Fibroblast of pulmonary artery (primary cell): ENCODE measurements around the gene CACNA1C.

Source experiments
- DNase-seq: peaks from one replicate; pipeline ENCODE4 v3.0.0-alpha.2; 2010; ENCODE audit warnings: low read depth
- H3K4me3 ChIP-seq: replicated peaks from 2 replicates; pipeline ENCODE4 v1.5.1; 2011; ENCODE audit warnings: low read depth, mild to moderate bottlenecking, control low read depth, low read length, moderate library complexity
- TF ChIP-seq, protein P1 (sequence below): IDR thresholded peaks from 2 replicates; pipeline ENCODE4 v1.5.1; 2011; ENCODE audit warnings: mild to moderate bottlenecking, control low read depth, low read length, inconsistent platforms; ENCODE audit errors: missing control alignments

CACNA1C gene

DNA sequence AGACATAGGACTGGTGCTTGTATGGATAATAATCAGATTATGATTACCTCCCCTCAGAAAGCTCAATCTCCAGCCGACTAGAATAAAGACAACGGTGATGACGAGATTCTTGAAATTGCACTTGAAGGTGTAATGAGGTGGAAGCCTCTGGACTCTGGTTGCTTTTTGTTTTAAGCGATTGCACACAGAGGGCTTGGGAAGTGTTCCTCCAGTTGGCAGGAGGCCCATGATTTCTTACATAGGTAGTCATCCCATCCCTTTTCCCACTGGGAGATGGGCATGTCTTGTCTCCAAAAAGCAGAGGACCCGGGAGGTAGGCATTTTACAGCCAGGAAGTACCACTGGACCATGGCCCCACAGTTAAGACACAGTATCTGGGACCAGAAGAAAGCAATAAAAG lies 576.3 kb downstream of the CACNA1C start:
- TF ChIP-seq, protein P1, sequence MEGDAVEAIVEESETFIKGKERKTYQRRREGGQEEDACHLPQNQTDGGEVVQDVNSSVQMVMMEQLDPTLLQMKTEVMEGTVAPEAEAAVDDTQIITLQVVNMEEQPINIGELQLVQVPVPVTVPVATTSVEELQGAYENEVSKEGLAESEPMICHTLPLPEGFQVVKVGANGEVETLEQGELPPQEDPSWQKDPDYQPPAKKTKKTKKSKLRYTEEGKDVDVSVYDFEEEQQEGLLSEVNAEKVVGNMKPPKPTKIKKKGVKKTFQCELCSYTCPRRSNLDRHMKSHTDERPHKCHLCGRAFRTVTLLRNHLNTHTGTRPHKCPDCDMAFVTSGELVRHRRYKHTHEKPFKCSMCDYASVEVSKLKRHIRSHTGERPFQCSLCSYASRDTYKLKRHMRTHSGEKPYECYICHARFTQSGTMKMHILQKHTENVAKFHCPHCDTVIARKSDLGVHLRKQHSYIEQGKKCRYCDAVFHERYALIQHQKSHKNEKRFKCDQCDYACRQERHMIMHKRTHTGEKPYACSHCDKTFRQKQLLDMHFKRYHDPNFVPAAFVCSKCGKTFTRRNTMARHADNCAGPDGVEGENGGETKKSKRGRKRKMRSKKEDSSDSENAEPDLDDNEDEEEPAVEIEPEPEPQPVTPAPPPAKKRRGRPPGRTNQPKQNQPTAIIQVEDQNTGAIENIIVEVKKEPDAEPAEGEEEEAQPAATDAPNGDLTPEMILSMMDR = no peak
- H3K4me3 ChIP-seq = no peak overlapping the region
- no peak for DNase-seq

DNA sequence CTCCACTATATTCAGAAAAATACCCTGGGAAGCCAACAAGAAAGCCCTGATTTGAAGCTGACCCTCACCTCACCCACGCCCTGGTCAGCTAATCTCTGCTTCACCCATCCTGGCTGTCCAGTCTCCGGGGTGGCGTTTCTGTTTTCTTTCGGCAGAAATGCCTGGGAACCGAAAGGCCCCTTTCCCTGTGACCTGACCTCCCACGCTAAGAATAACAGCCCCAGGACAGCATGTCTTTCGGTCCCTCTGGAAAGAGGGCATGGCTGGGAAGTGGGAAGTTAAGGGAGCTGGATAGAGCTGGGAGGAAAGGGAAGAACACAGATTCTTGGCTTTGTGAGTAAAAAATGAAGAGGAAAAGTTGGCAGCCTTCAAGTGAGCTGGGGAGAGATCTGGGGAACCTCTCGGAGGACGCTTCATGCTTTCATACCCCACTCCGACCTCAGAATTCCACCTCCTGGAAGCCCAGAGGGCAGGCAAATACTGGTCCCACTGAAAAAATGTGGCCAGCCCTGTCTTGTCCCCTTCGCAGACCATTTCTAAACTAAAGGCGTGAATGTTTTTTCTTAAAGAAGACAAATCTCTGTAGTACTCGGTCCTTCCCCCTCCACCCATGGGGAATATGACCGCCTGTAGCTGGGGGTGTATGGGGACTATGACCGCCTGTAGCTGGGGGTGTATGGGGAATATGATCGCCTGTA lies 579.0 kb downstream of the CACNA1C start:
- TF ChIP-seq, protein P1 = no peak
- no peak overlapping the region for H3K4me3 ChIP-seq
- no peak for DNase-seq

DNA sequence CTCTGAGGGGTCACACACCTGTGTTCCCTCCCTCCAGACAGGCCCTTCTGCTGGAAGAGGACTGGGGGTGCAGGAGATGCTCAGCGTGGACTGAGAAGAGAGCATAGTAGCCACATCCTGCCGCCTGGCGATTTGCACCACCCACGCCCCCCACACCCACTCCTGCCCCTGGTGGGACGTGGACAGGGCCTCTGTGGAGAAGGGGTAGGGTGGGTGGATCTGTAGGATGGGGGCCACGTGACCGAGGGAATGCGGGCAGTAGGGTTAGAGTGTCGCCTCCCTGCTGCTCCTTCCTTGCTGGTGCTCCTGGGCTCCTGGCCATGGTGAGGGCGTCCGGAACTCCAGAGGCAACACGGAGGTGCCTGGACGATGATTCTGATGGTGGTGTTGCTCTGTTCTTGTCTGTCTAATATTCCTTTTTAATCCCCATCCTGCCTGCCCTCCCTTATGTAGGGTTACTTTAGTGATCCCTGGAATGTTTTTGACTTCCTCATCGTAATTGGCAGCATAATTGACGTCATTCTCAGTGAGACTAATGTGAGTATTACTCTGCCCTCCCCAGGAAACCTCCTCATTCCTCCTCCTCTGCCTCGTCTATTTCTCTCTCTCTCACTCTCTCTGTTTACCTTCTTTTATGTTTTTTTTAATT lies 580.5 kb downstream of the CACNA1C start:
- TF ChIP-seq, protein P1 = no peak
- DNase-seq = no peak
- H3K4me3 ChIP-seq = no peak overlapping the region

DNA sequence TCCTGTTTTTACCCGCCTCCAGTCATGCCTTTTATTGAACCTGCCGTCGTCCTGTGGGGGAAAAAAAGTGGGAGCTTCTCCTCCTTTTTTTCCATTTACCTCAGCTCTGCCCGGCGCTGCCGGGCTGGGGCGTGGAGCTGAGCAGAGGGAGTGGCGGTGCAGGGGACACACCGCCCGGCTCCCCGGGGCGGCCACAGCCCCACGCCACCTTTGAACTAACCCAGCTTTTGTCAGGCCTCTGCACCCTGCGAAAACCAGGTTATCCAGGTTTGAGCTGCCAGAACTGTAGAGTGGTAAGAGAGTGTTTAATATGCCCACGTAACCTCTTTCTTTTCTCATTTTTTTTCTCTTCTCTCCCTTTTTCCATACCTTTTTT lies 581.0 kb downstream of the CACNA1C start:
- no peak for DNase-seq
- TF ChIP-seq, protein P1 = no peak
- no peak overlapping the region for H3K4me3 ChIP-seq

DNA sequence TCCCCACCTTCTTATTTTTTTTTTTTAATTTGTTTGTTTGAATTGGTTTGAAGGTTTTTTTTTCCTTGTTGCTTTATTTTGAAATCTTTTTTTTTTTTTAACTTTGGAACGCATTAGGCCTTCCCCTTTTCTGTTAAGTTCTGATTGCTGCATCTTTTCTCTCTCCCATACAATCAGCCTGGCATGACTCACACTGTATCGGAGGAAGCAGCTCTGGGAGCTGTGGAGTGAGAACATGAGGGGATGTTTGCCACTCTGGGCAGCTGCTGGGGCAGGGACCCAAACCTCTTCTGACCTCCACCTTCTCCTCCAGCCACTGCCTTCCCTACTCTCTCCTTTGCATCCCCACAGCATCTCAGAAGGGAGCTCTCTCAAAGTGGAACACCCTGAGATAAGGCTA lies 581.7 kb downstream of the CACNA1C start:
- peak; percentile 5 for DNase-seq
- TF ChIP-seq, protein P1 = no peak
- no peak overlapping the region for H3K4me3 ChIP-seq

DNA sequence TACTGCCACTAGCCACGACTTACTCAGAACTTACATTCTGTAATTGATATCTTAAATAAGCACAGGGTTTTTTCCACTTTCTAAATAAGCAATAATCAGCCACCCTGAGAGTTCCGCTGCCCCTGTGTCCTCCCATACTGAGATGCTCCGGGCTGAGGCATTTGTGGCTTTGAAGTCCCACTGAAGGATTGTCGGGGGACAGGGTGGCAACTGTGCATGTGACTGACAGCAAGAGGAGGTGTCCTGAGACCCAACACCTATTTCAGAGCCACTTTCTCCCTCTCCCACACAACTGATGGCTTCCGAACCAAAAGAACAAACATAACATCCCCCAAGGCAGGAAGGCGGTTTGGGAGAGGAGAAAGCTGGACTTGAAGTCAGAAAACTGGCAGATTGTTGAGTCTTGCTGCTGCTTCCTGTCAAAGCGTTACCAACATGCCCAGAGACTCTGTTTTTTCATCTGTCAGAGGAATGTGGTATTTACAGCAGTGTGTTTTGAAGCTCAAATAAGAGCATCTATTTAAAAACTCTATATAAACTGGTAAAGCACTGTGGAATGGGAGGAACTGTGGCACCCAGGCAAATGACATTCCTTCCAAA lies 584.1 kb downstream of the CACNA1C start:
- TF ChIP-seq, protein P1 = no peak
- no peak for DNase-seq

More for the DNA sequence above, 584.1 kb downstream of the CACNA1C start:
- no peak overlapping the region for H3K4me3 ChIP-seq
